ENCODE data around the gene ZNF681. TPM values are rescaled to one million over a fixed set of nuclear protein-coding genes. Genes with fewer than 3 reads are reported as not detected.
A peak's percentile ranks its signal among the peaks of the same experiment; 100 is the strongest.

ZNF681 gene
- total and polyA plus RNA-seq, 12 donors = 0.29 to 0.89 (median 0.56) TPM

DNA sequence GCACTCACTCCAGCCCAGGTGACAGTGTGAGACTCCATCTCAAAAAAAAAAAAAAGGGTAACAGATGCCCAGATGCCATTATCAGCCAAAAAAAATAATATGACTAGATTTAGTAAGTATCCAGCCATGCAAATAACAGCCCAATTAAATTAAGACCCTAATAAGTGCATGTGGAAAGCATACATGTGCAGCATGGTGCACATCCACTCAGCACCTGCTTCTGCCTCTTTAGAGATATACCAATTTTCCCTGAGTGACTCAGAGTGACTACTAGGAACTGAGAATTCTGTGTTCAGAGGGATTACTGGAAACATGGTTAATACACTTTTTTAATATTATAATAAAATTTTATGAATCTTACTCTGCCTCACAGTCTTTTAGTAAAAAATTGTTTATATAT, 41.9 kb downstream of the ZNF681 start:
- peaks cover 0 to 12% (median 0%) of the 10 kb centered on the region in 11 donors for H3K9me3 ChIP-seq
- no peak for DNase-seq
- TF ChIP-seq CTCF (IDR thresholded peaks at IDR 0.05) = no peak
- intact Hi-C loops (cut with DNase I) = no loop called here
- no peak overlapping the region for H3K27ac ChIP-seq
- peaks cover 0 to 24% (median 0%) of the 10 kb centered on the region in 7 donors for H3K27me3 ChIP-seq
- H3K4me3 ChIP-seq = no peak overlapping the region
- no peaks in the 10 kb centered on the region for H3K4me1 ChIP-seq
- H3K36me3 ChIP-seq = no peaks in the 10 kb centered on the region
- ATAC-seq = no peak

GRCh38 chr19:23709347-23709746, 49.3 kb downstream of the ZNF681 start:
- H3K4me1 ChIP-seq = no peaks in the 10 kb centered on the region
- no peaks in the 10 kb centered on the region for H3K36me3 ChIP-seq
- intact Hi-C loops (cut with DNase I) = no loop called here
- DNase-seq (no peak), ATAC-seq (no peak)
- no peak for TF ChIP-seq CTCF (IDR thresholded peaks at IDR 0.05)
- H3K4me3 ChIP-seq = no peak overlapping the region
- H3K9me3 ChIP-seq = peaks cover 0 to 8% (median 0%) of the 10 kb centered on the region in 11 donors
- no peaks in the 10 kb centered on the region for H3K27me3 ChIP-seq
- H3K27ac ChIP-seq = no peak overlapping the region
- 35 to 39% methylated on average over 2 of the region's 2 CpGs for whole genome bisulfite sequencing, 2 donors

DNA sequence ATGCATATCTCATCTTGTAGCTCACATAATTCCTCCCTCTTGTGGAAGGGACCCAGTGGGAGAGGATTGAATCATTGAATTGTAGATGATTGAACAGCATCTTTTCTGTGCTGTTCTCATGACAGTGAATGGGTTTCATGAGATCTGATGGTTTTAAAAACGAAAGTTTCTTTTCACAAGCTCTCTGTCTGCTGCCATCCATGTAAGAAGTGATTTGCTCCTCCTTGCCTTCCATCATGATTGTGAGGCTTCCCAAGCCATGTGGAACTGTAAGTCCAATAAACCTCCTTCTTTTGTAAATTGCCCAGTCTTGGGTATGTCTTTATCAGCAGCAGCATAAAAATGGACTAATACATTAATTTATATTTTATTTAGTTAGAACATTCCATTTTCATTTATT, 52.0 kb downstream of the ZNF681 start:
- TF ChIP-seq CTCF (IDR thresholded peaks at IDR 0.05) = no peak
- 59 to 92% methylated on average over 1 of the region's 1 CpG for WGBS, 2 donors
- intact Hi-C loops (cut with DNase I) = no loop called here
- ATAC-seq = no peak
- Histone ChIP-seq H3K27ac (no peak overlapping the region), H3K36me3 (no peaks in the 10 kb centered on the region), H3K4me1 (no peaks in the 10 kb centered on the region), H3K9me3 (peaks cover 0 to 17% (median 0%) of the 10 kb centered on the region in 11 donors), H3K27me3 (no peaks in the 10 kb centered on the region), H3K4me3 (no peak overlapping the region)
- no peak for DNase-seq

DNA sequence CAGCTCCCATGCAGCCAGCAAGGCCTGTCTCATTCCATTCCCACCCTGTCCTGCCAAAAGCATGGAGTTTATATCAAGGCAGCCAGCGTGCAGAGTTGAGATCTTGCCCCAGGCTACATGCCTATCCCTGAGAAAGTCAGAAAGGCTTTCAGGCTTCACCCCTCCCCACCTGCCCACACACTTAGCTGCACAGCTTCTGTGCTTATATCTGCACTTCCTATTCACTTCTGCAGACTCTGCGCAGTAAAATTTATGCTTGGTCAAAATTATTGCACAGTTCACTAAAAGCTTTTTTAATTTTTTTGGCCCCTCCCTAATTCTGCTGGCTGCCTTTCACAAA, 59.2 kb downstream of the ZNF681 start:
- Histone ChIP-seq H3K4me3 (no peak overlapping the region), H3K27me3 (no peaks in the 10 kb centered on the region), H3K27ac (no peak overlapping the region), H3K36me3 (no peaks in the 10 kb centered on the region), H3K4me1 (no peaks in the 10 kb centered on the region), H3K9me3 (peaks cover 0 to 22% (median 0%) of the 10 kb centered on the region in 11 donors)
- intact Hi-C loops (cut with DNase I) = no loop called here
- DNase-seq (no peak), ATAC-seq (peak in 1 of 8 donors; percentile 37)
- WGBS, 2 donors = 64 to 67% methylated on average over 2 of the region's 2 CpGs
- no peak for TF ChIP-seq CTCF (IDR thresholded peaks at IDR 0.05)

Data from heart right ventricle (tissue), 16 donors.